ENCODE measurements around the gene CFAP92.

DNA sequence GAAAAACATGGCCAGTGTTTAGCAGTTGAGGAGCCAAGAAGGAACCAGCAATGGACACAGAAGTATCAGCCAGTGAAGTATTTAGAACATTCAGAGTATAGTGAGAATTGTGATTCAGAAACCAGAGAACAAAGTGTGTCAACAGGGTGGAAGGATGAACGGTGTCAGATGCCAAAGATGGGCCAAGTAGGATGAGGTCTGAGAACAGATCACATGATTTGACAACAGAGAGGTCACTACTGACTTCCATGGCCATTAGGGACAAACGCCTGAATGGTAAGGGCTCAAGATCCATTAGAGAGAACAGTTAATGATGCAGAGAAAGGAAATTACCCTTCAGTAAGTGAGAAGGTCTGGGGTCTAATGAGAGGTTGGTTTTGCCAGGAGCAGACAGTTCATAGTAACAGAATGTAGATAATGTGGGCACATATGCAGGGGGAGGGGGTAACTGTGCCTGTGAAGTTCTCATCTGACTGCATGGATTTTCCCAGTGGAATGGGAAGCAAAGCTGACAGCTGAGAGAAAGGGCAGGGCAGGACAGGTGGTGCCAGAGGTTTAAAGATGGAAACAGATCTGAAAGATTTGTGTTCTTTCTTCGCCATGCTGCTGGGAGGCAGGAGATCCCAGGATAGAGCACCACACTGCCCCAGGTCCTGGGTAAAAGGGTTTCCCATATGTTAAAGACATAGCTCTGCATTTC lies 119.2 kb downstream of the CFAP92 start:
- TF ChIP-seq, protein P1, sequence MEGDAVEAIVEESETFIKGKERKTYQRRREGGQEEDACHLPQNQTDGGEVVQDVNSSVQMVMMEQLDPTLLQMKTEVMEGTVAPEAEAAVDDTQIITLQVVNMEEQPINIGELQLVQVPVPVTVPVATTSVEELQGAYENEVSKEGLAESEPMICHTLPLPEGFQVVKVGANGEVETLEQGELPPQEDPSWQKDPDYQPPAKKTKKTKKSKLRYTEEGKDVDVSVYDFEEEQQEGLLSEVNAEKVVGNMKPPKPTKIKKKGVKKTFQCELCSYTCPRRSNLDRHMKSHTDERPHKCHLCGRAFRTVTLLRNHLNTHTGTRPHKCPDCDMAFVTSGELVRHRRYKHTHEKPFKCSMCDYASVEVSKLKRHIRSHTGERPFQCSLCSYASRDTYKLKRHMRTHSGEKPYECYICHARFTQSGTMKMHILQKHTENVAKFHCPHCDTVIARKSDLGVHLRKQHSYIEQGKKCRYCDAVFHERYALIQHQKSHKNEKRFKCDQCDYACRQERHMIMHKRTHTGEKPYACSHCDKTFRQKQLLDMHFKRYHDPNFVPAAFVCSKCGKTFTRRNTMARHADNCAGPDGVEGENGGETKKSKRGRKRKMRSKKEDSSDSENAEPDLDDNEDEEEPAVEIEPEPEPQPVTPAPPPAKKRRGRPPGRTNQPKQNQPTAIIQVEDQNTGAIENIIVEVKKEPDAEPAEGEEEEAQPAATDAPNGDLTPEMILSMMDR (IDR thresholded peaks at IDR 0.05), result no peak
- no peak for TF ChIP-seq POLR2A (IDR thresholded peaks at IDR 0.05)

Data from testis (tissue), 2 donors.